NCI-H2081 treated with DMSO at 0.1 percent for 48 hours (cell line): ENCODE data around the gene LCN12.
"Not testable (repeated sequence)": the region's sequence is repeated elsewhere in the genome, so short reads cannot be mapped to it uniquely, and the experiment has no call there.

Experiments
- DNase-seq: peaks from one replicate; lab custom pipeline; 2025; lab: John Stamatoyannopoulos, UW

LCN12 gene

DNA sequence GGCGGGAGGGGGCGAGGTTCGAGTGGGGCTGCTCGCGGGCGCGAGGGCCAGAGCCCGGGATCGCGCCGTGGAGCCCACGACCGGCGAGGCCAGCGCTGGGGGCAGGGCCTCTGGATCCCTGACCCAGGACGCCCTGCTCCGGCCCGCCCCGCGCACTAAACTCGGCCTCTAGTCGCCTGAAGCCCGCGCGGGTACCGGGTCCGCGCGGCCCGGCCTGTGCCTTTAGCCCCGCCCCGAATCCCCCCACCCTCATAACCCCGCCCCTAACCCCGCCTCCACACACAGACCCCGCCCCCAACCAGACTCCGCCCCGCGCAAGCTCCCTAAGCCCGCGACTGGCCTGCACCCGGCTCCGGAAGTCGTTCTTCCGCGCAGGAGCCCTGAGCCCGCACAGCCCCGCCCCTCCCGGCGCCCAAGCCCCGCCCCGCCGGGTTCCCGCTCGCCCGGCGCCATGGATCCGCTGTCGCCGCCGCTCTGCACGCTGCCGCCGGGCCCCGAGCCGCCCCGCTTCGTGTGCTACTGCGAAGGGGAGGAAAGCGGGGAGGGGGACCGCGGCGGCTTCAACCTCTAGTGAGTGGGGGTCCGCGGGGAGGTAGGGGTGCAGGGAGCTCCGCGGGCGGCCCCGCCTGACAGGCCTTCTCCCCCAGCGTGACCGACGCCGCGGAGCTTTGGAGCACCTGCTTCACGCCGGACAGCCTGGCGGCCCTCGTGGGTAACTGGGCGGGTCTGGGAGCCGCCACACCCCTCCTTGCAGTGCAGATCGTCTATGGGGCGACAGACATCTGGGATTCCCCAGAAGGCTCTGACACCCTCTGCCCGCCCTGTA lies 40.1 kb downstream of the LCN12 start, which contains the start of gene PAXX:
TSS of gene PAXX (plus strand) at position 430 of the 826 bp plus-strand sequence. CDS start at position 452, 22 bp downstream.
- no peak for DNase-seq

DNA sequence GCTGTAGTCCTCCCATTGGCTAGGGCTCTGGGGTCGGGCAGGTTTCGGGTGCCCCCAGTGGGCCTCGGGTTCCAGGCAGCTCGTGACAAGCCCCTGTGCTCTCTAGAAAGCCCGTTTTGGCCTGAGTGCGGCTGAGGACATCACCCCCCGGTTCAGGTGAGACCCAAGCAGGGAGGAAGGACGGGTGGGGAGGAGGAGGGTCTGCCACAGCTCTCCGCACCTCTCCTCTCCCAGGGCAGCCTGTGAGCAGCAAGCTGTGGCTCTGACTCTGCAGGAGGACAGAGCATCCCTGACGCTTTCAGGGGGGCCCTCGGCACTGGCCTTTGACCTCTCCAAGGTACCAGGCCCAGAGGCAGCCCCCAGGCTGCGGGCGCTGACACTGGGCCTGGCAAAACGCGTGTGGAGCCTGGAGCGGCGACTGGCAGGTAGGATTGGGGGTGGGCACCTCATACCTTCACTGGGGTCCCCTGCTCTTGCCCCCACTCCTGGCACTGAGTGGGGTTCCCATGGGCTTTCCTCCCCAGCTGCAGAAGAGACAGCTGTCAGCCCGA lies 40.8 kb downstream of the LCN12 start:
- no peak for DNase-seq

DNA sequence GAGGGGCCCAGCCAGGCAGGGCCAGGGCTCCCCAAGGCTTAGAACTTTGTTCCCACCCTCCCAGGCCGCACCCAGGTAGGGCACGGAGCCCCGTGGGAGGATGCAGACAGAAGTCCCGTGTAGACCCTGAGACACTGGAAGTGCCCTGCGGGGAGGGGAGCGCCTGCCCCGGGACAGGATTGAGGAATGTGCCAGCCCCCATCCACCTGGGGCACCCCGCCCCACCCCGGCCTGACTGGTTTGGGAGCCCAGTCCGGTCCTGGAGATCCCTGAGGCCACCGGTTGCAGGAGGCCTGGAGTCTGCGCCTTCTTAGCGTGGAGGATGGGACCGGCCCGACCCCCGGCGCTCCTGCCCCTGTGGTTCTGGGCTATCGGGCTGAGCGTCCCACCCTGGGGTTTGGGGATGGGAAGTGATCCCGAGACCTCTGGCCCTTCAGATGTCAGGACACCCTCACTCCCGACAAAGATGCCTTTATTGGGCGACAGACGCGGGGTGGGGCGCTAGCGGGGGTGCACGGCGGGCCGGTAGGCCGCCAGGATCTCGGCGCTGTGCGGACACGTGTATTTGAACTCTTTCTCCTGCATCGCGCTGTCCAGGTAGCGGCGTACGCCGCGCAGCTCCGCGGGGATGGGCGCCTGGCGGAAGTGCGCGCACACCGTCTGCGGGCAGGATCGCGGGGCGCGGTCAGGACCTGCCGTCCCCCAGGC lies 42.3 kb downstream of the LCN12 start:
- DNase-seq = no peak

DNA sequence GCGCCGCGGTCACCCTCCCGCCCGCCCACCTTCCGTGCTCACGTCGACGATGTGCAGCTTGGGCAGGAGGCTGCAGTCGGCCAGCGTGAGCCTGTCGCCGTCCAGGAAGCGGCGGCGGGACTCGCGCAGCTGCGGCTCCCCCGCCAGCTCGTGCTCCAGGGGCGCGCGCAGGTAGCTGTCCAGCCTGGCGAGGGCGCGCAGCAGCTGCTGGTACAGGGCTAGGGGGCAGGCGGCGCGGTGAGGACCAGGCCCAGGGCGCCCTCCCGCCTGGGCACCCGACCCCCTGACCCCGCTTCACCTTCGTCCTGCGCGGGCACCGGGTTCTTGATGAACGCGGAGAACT lies 42.8 kb downstream of the LCN12 start:
- no peak for DNase-seq

DNA sequence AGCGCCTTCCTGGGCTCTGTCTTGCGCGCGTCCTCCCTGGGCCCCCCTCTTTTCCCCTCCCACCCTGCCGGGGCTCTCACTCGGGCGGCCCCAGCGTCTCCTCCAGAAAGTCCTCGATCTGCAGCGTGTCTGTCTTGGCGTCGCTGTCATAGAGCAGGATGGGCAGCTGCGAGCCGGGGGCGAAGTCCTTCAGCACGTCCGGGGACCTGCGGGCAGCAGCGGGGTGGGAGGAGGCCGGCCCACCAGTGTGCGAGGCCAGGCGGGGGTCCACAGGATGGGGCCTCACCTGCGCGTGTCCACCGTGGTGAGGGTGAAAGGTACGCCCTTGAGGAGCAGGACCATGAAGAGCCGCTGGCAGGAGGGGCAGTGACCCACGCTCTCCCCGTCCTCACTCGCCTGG lies 43.3 kb downstream of the LCN12 start:
- DNase-seq = no peak

DNA sequence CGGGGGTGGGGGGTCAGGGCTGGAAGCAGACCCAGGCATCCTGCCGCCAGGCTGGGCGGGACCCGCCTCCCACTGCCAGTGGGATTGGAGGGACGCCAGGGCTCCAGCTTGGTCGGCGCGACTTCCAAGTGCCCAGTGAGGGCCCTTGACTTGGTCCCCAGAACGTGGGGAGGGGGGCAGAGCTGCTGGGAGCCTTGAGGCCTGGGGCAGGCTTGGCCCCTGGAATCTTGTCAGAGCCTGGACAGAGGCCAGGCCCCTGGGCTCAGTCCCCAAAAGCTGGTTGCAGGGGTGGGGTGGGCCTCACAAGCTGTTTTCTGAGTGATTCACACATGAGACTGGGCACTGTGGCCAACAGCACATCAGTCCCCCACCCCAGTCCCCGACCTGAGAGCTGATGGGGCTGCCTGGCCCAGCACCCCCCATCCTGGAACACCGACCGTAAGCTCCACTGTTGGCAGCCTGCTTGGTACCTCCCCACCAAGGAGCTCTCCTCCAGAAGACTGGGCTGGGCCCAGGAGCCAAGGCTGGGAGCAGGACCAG lies 43.8 kb downstream of the LCN12 start:
- no peak for DNase-seq

DNA sequence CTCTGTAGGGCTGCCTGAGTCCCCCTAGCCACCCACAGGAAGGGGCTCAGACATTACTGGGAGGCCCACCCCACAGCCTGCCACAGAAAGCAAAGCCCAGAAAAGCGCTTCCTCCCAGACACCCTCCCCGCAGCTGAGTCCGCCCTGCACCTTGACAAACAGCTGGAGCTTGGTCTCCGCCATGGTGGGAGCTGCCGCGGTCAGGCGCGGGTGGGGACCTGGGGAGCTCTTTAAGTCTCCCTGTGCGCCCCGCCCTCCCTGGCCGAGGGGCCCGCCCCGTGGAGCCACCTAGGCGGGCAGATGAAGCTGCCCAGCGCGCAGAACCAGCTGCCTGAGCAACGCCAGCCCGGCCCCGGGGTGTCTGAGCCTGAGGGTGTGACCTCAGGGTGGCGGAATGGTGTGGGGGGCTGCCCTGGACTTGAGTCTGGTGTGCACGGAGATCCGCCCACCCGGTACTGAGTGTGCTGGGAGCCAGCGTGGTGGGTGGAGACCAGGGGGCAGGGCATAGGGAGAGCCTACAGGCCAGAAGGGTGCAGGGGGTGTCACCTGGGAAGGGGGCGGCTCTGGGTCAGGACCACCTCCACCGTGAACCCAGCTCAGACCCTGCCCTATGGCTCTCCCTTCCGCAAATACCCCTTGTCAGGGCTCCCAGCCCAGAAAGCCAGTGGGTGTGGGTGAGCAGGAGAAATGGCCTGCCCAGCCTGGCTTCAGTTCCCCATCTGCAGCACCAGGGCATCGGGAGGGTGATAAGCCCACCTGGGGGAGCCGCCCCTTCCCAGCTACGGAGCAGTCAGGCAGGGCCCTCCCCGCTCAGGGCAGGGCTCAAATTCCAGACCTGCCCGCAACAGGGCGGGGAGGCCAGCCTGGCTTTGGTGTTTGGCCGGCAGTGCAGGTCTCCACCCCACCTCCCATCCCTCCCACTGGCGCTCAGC lies 44.6 kb downstream of the LCN12 start, which contains the start of gene CLIC3:
TSS of gene CLIC3 (minus strand) at position 208 of the 932 bp plus-strand sequence. CDS start at position 183, 25 bp downstream.
- DNase-seq = no peak

DNA sequence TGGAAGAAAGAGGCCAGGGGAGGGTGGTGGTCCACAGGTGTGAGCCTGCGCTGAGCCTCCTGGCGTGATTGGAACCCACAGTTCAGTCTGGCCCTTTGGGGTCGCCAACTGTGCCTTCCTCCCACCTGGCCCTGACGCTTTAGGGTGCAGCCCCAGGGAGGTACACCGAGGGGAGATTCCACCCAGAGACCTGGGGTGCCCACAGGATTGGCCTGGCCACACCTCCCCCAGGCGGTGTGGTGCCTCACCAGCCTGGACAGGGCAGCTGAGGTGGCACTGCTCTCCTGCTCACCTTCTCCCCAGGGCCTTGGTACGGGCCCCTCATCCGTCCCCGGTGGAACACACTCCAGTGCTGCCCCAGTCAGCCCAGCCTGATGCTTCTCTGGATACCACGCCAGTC lies 45.3 kb downstream of the LCN12 start:
- DNase-seq = no peak

DNA sequence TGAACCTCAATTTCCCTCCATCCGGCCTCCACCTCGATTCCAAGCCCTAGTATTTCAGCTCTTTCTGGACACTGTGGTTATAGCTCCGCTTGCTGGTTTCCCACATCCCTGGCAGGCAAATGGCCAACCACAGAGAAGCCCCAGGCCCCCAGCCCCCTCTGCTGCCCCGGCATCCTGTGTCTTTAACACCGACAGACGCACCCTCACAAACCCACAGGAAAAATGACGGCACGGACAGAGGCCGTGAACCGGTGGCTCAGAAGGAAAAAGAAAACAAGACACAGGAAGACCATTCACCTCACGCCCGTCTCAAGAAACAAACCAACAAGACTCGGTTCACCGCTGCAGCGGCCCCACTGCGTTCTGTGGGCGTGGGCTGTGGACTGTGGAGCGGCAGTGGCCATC lies 45.8 kb downstream of the LCN12 start:
- DNase-seq = no peak

DNA sequence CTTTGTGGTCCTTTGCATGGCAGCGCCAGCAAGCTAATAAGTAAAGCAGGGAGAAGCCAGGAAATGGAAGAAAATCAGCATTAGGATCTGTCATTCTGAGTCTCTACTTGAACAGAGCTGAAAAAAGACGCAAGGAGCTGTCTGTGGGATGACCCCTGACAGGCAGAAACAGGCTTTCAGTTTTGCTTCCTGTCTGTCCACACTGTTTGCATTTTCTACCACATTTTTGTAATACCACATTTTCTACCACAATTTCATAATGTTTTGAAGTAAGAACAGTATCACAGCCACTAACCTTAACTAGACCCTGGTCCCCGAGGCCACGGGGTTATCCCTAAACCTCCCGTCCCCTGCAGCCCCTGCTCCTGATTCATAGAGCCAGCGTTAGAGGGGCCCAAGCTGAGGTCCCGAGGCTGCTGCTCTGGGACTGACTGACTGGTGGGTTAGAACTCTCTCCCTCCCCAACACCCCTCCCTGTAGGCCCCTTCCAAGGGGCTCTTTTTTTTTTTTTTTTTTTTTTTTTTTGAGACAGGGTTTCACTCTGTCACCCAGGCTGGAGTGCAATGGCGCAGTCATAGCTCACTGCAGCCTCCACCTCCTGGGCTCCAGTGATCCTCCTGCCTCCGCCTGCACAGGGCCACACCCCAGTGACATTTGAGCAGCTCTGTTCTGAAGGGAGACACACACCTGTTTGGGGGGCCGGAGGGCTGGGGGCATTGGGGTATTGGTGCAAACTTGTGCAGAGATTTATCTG lies 48.3 kb downstream of the LCN12 start:
- DNase-seq = no peak

DNA sequence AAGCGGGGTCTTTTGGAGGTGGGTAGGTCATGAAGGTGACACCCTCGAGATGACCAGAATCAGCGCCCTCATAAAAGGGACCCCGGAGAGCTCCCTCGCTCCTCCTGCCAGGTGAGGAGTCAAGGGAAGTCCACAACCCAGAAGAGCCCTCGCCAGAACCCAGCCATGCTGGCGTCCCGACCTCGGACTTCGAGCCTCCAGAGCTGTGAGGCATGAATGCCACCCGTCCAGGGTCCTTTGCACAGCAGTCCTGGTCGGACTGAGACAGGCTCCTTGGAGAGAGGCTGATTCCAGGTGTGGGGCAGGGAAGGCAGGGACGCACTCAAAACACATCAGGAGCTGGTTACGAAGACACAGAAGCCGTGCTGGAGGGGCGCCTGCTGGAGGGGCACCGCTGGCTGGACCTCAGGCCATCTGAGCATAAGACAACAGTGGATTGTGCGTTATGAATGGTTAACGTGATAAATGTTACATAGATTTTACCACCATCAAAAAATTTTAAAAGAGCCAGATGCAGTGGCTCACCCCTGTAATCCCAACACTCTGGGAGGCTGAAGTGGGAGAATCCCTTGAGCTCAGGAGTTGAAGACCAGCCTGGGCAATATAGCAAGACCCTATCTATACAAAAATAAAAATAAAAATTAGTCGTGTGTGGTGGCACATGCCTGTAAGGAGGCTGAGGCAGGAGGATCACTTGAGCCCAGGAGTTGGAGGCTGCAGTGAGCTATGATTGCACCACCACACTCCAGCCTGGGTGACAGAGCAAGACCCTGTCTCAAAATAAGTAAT lies 50.0 kb downstream of the LCN12 start:
- no peak for DNase-seq

DNA sequence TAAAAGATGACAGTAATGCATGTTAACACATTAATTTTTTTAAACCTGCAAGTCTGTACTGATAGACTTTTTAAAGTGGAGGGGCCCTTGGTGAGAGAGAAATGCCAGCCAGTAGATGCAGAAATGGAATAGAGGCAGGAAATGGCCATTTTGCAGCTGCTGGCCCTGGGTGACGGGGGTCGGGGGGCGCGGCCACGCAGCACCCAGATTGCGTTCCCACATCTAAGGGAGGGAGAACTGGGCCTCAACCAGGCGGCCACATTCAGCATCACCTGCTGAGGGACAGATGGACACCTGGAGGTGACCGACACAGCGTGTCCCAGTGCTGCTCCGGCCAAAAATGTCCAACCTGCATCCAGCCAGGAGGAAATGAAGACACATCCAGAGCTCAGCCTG lies 50.6 kb downstream of the LCN12 start:
- DNase-seq = no peak

DNA sequence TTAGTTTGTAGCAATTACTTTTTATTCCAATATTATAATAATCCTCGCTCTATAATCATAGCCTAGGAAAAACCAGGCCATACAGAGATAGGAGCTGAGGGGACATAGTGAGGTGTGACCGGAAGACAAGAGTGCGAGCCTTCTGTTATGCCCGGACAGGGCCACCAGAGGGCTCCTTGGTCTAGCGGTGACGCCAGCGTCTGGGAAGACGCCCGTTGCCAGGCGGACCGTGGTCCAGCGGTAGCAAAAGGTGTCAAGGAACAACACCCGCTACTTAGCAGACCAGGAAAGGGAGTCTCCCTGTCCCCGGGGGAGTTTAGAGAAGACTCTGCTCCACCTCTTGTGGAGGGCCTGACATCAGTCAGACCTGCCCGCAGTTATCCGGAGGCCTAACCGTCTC lies 52.2 kb downstream of the LCN12 start:
- not testable (repeated sequence) for DNase-seq
